GM10248 (cell line): ENCODE data around the gene RGS12.

ENCODE experiments used
- CTCF ChIA-PET: fragments of 300-600 bp; sonication (Branson Sonifier 250); formaldehyde crosslinking; extraction: SDS; loops from one replicate; lab custom pipeline; 2021; ENCODE audit warnings: antibody characterized with exemption; lab: Yijun Ruan, JAX
- POLR2A ChIA-PET: fragments of 350-650 bp; sonication (Branson Sonifier 250); formaldehyde crosslinking; extraction: SDS; loops from one replicate; lab custom pipeline; 2020; ENCODE audit warnings: antibody characterized with exemption; lab: Yijun Ruan, JAX
- DNase-seq: peaks from one replicate; pipeline ENCODE4 v3.0.0; 2012; ENCODE audit errors: extremely low spot score
- TF ChIP-seq, protein P1 (sequence below): IDR thresholded peaks from 2 replicates; pipeline ENCODE4 v1.5.1; 2012; ENCODE audit warnings: mild to moderate bottlenecking, low read depth; ENCODE audit errors: extremely low read depth, missing control alignments, control extremely low read depth

Gene RGS12

DNA sequence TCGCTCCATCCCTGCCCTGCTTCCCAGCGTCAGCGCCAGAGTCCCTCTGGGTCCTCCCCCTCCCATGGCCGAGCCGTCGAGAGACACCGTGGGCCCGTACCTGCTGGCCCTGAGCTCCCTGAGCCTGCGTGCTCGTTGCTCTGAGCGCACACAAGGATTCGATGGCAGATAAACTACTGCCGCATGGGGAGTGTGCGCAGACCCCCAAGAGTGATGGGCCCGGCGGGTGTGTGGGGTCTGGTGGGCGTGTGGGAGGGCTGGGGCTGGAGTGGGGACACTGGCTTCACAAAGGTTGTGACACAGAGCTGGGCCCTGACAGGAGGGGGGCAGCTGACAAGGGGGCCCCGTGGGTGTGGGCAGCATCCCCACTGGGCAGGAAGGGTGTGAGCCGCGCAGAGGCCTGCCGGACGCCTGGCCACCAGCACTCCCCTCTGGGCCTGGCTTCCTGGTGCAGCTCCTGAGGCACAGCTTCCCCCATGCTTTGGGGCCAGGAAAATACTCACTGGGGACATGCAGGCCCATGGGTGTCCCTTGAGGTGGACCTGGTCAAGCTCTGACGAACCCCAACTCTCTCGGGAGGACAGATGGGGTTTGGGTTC, 4.8 kb upstream of the RGS12 start:
- ChIA-PET POLR2A (no interaction called here), CTCF (no interaction called here)
- TF ChIP-seq, protein P1, sequence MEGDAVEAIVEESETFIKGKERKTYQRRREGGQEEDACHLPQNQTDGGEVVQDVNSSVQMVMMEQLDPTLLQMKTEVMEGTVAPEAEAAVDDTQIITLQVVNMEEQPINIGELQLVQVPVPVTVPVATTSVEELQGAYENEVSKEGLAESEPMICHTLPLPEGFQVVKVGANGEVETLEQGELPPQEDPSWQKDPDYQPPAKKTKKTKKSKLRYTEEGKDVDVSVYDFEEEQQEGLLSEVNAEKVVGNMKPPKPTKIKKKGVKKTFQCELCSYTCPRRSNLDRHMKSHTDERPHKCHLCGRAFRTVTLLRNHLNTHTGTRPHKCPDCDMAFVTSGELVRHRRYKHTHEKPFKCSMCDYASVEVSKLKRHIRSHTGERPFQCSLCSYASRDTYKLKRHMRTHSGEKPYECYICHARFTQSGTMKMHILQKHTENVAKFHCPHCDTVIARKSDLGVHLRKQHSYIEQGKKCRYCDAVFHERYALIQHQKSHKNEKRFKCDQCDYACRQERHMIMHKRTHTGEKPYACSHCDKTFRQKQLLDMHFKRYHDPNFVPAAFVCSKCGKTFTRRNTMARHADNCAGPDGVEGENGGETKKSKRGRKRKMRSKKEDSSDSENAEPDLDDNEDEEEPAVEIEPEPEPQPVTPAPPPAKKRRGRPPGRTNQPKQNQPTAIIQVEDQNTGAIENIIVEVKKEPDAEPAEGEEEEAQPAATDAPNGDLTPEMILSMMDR: no peak
- no peak for DNase-seq

DNA sequence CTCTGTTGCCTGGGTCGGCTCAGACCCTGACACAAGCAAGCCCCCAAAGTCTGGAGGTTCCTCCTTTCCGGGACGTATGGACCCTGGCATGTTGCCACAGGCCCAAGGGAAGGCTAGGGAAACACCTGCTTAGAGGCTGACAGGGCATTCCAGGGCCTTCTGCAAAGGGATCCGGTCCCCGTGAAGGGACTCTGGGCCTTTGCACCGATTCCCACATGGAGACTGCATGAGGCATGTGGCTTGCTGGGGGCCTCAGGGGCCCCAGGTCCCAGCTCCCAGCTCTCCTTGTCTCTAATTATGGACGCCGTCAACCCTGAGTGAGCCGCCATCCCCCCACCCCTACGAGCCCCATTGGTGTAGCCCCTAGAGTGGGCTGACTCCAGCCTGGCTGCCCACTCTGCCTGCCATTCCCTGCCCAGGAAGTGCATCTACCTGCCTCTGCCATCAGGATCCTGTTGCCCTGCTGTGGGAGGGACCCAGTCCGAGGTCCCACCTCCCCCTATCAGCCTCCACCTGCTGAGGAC, 4.2 kb upstream of the RGS12 start:
- CTCF ChIA-PET: no interaction called here
- no peak for DNase-seq

DNA sequence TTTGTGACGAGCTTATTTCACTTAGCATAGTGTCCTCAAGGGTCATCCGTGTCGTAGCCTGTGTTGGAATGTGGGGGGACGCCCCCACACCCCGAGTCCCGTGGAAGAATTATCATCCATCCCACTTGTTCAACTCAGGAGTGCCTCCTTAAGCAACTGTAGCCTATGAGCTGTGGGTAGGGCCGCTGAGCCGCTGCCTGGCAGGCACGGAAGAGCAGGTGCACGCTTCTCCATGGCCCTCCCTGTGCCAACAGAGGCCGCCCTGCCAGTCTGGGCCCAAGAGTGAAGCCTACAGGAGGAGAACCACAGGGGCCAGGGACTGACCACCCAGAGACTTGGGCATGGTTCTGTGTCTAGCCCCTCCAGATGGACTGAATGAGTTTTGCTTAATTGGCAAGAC, 2.3 kb upstream of the RGS12 start:
- TF ChIP-seq, protein P1: no peak
- DNase-seq: no peak
- ChIA-PET CTCF (no interaction called here), POLR2A (no interaction called here)

More for the DNA sequence above, 4.2 kb upstream of the RGS12 start:
- POLR2A ChIA-PET: no interaction called here
- TF ChIP-seq, protein P1: no peak

DNA sequence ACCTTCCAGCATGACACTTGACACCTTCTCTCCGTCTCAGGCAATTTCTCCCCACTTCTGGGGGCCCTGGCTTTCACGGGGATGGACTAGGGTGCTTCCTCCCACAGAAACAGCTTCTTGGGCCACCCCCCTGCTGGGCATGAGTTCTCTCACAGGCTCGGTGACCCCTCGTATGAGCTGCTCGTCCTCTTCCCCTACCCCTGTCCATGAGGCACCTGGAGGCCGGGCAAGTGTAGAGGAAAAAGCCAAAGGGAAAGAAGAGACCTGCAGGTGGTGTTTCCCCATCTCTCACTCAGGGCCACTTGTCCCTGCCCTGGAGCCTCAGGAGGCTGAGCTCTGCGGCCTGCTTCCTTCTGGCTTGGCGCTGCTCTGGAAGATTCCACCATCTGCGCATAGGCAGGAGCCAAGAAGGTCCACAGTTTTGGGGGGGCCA, 1.9 kb upstream of the RGS12 start:
- DNase-seq: no peak
- ChIA-PET CTCF (no interaction called here), POLR2A (no interaction called here)
- TF ChIP-seq, protein P1: no peak

DNA sequence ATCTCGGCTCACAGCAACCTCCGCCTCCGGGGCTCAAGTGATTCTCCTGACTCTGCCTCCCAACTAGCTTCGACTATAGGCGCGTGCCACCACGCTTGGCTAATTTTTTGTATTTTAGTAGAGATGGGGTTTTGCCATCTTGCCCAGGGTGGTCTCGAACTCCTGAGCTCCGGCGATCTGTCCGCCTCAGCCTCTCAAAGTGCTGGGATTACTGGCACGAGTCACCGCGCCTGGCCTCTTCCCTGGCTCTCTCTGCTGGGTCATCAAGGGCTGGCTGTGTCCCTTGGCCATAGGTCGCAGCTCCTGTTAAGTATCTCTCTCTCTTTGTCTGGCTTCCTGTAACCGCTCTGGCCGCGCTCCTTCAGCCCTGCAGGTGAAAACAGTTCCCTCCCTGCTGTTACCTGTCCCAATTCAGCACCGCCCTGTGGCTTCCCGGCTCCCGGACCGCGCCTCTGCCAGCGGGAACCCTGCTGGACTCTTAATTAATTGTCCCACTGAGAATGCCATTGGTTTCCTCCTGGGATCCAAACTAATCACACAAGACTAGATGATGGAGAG, 1.3 kb upstream of the RGS12 start:
- ChIA-PET CTCF (no interaction called here), POLR2A (no interaction called here)
- TF ChIP-seq, protein P1: no peak
- DNase-seq: no peak

DNA sequence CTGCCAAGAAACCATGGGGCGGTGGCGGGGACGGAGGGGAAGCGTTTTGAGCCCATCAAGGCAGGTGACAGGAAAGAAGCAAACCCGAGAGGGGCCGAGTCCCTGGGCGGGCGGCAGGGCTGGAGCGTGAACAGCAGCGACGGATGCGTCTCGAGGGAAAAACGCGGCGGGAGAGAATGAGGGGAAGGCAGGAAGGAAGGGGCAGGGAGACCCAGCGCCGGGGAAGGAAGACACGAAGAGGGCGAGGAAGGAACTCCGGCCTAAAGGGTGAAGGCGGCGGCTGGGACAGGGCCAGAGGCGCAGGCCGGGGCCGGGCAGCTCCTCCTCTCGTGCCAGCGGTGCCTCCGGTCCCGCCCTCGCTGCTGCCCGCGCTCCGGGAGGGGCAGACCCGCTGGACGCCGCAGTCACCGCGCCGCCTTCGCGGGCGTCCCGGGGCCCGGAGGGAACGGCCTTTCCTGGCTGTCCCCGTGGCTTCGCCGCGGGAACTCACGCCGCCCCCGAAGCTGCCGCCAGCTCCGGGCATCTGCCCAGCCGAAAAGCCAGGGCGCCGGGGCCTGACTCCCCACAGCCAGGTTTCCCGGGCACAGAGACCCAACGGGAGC, 751 bp upstream of the RGS12 start:
- no peak for DNase-seq
- CTCF ChIA-PET: no interaction called here

More for the DNA sequence above, 751 bp upstream of the RGS12 start:
- POLR2A ChIA-PET: no interaction called here
- TF ChIP-seq, protein P1: no peak
